Transverse colon (tissue), 3 donors: ENCODE data around the gene TCFL5.

Experiments used
- CTCF ChIP-seq, 5 experiments: fragments of 200-600 bp in 3 of 5; fragments of 450-650 bp in 2 of 5; sonication (generic) in 3 of 5; IDR thresholded peaks; 1 replicate in 2 of 5; 2 replicates in 3 of 5; pipeline ENCODE4 v1.5.1; 2016 to 2017; ENCODE audit warnings: antibody characterized with exemption in 5 of 5, inconsistent platforms in 3 of 5, mild to moderate bottlenecking in 2 of 5, moderate library complexity in 1 of 5
- POLR2A ChIP-seq: fragments of 450-650 bp; IDR thresholded peaks from one replicate; pipeline ENCODE4 v1.6.1; 2016; ENCODE audit warnings: antibody characterized with exemption, mild to moderate bottlenecking, moderate library complexity

GRCh38 chr20:62906647-62907375 is 45.2 kb upstream of the TCFL5 start:
- TF ChIP-seq CTCF (IDR thresholded peaks at IDR 0.05) = no peak
- no peak for TF ChIP-seq POLR2A
